ENCODE results near the gene ADNP2.

Gene ADNP2

DNA sequence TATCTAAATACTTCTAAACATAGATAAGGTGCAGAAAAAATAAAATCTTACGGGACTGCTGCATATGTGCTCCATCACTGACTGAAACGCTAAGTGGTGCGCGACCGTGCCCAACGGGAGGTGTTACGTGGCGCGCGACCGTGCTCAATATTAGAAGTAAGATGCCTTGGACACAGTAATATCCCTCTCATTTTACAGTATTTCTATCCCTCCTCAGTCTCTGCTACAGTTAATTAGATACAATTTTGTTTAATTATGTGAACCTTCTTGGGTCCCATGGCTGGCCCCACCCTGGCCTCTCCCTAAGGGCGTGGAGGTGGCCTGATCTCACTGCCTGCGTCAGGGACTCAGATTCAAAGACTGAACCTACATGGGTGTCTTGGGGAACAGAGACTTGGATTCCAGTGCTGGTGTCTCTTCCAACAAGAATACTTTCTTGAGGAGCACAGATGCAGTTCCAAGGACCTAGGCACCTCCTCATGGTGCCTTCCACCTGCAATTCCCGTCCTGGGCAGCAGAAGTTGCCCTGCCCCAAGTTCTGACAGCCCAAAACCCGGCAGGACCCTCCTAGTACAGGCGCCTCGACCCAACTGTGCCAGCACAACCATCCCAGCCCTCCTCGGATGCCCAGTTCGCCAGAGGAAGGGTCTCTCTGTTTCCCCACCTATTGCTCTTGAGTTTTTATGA, 79.0 kb downstream of the ADNP2 start:
- TF ChIP-seq, protein P1, sequence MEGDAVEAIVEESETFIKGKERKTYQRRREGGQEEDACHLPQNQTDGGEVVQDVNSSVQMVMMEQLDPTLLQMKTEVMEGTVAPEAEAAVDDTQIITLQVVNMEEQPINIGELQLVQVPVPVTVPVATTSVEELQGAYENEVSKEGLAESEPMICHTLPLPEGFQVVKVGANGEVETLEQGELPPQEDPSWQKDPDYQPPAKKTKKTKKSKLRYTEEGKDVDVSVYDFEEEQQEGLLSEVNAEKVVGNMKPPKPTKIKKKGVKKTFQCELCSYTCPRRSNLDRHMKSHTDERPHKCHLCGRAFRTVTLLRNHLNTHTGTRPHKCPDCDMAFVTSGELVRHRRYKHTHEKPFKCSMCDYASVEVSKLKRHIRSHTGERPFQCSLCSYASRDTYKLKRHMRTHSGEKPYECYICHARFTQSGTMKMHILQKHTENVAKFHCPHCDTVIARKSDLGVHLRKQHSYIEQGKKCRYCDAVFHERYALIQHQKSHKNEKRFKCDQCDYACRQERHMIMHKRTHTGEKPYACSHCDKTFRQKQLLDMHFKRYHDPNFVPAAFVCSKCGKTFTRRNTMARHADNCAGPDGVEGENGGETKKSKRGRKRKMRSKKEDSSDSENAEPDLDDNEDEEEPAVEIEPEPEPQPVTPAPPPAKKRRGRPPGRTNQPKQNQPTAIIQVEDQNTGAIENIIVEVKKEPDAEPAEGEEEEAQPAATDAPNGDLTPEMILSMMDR (IDR thresholded peaks at IDR 0.05; ENCODE audit: insufficient read depth, low read depth, low read length, missing control alignments): no peak
- no peak overlapping the region for H3K4me3 ChIP-seq (ENCODE audit: low read length)
- DNase-seq (ENCODE audit: low read depth): no peak

DNA sequence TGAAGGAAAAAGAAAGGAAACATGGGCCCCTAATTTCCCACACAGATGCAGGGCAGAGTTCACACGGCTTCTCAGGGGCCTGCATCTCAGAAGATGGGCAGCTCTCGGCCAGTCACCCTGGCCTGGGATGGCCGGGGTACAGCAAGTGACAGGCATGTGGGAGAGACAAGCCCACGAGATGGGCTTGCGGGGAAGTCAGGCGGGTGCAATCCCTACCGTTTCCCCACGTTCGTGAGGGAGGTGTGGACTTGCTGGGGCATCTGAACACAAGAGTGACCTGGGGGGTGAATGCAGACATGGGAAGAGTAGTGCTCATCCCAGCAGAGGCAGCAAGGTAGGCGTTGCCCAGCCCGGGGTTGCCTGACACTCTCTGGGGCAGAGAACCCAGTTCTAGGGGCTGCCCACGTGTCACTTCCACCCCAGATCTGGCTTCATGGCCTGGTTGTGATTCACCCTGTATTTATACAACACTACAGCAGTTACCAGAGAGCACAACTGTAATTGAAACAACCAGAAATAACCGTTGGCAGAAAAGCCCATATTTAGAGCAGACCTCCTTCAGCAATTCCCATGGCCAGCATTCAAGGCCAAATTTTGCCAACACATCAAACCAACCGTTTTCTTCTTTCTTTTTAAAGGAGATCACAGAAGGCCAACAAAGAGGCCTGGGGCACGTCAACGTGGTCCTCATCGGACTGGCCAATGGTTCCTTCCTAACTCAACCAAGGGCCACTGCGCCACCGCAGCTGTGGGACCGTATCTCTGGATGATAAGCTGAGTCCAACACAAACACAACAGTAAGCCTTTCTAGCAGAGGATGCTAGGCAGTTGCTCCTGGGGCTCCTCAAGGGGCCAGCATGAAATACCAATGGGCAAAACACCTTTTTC, 79.8 kb downstream of the ADNP2 start:
- no peak for DNase-seq (ENCODE audit: low read depth)
- no peak overlapping the region for H3K4me3 ChIP-seq (ENCODE audit: low read length)
- TF ChIP-seq, protein P1 (IDR thresholded peaks at IDR 0.05; ENCODE audit: insufficient read depth, low read depth, low read length, missing control alignments): no peak

DNA sequence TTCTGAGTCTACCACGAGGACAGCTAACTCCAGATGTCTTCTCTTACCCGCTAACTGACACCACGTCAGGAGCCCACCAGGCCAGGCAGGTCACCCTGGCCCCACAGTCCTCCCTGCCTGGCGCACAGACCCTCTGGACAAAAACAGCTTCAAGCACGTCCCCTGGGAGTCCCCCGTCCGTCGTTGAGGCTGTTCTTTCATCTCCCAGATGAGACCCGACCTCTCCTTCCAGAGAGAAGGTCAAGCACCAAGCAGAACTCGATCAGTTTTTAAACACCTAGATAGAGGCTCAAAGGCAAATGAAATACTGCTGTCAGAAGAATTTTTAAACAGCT, 80.4 kb downstream of the ADNP2 start:
- TF ChIP-seq, protein P1 (IDR thresholded peaks at IDR 0.05; ENCODE audit: insufficient read depth, low read depth, low read length, missing control alignments): no peak

More for the DNA sequence above, 80.4 kb downstream of the ADNP2 start:
- no peak overlapping the region for H3K4me3 ChIP-seq (ENCODE audit: low read length)
- no peak for DNase-seq (ENCODE audit: low read depth)
